Mucosa of rectum (tissue), 2 donors: Measurements from ENCODE around the gene FAM50A.

Source experiments
- H3K27ac ChIP-seq, 2 donors: one replicate each; pipeline ENCODE4 v1.7.0; 2013; ENCODE audit warnings: inconsistent platforms in 2 of 2, low read depth in 2 of 2, low read length in 2 of 2
- H3K27me3 ChIP-seq, 2 donors: one replicate each; pipeline ENCODE4 v1.7.0; 2013; ENCODE audit warnings: low read length in 2 of 2; ENCODE audit not compliant: control insufficient read depth in 2 of 2, insufficient read depth in 2 of 2
- H3K36me3 ChIP-seq, 2 donors: one replicate each; pipeline ENCODE4 v1.7.0; 2013; ENCODE audit warnings: low read length in 2 of 2; ENCODE audit not compliant: control insufficient read depth in 2 of 2, insufficient read depth in 2 of 2
- H3K4me1 ChIP-seq, 2 donors: one replicate each; pipeline ENCODE4 v1.7.0; 2013; ENCODE audit warnings: low read length in 2 of 2, mild to moderate bottlenecking in 1 of 2; ENCODE audit not compliant: control insufficient read depth in 2 of 2, insufficient read depth in 2 of 2
- H3K4me3 ChIP-seq, 2 donors: one replicate each; pipeline ENCODE4 v1.7.0; 2013; ENCODE audit warnings: low read length in 2 of 2
- H3K9ac ChIP-seq, 2 donors: one replicate each; pipeline ENCODE4 v1.7.0; 2013; ENCODE audit warnings: low read length in 2 of 2, low read depth in 1 of 2, mild to moderate bottlenecking in 1 of 2
- H3K9me3 ChIP-seq, 2 donors: one replicate each; pipeline ENCODE4 v1.7.0; 2013; ENCODE audit warnings: low read length in 2 of 2; ENCODE audit not compliant: control insufficient read depth in 2 of 2
- donor health status: healthy.
- donor health status: Normal muscosa, but diverticular disease.

Gene FAM50A

GRCh38 chrX:154412468-154412867 lies 31.5 kb upstream of the FAM50A start:
- no peaks in the 10 kb centered on the region for H3K9me3 ChIP-seq
- H3K4me3 ChIP-seq, result peak overlapping the region in 1 of 2 donors; percentile 76
- peak overlapping the region; percentile 70 to 85 for H3K9ac ChIP-seq
- peaks cover 0 to 3% of the 10 kb centered on the region in 2 donors for H3K27me3 ChIP-seq
- H3K27ac ChIP-seq, result peak overlapping the region; percentile 87 to 89
- no peaks in the 10 kb centered on the region for H3K36me3 ChIP-seq
- H3K4me1 ChIP-seq, result peaks cover 13 to 20% of the 10 kb centered on the region in 2 donors

GRCh38 chrX:154413142-154413541 lies 30.8 kb upstream of the FAM50A start:
- Histone ChIP-seq H3K36me3 (no peaks in the 10 kb centered on the region), H3K27ac (peak overlapping the region; percentile 87 to 89), H3K4me1 (peaks cover 12 to 20% of the 10 kb centered on the region in 2 donors), H3K9me3 (no peaks in the 10 kb centered on the region), H3K9ac (no peak overlapping the region), H3K4me3 (no peak overlapping the region), H3K27me3 (peaks cover 0 to 3% of the 10 kb centered on the region in 2 donors)

- Histone ChIP-seq H3K36me3 (no peaks in the 10 kb centered on the region), H3K4me3 (no peak overlapping the region), H3K9me3 (no peaks in the 10 kb centered on the region), H3K9ac (no peak overlapping the region), H3K27me3 (peaks cover 0 to 3% of the 10 kb centered on the region in 2 donors), H3K4me1 (peaks cover 6 to 8% of the 10 kb centered on the region in 2 donors), H3K27ac (no peak overlapping the region)
These were observed 26.8 kb upstream of the FAM50A start for GRCh38 chrX:154417157-154417556.

- Histone ChIP-seq H3K27me3 (no peaks in the 10 kb centered on the region), H3K9ac (no peak overlapping the region), H3K27ac (no peak overlapping the region), H3K4me1 (no peaks in the 10 kb centered on the region), H3K36me3 (no peaks in the 10 kb centered on the region), H3K4me3 (no peak overlapping the region), H3K9me3 (no peaks in the 10 kb centered on the region)
These were observed 24.8 kb upstream of the FAM50A start for GRCh38 chrX:154419189-154419588.

- no peak overlapping the region for H3K27ac ChIP-seq
- no peaks in the 10 kb centered on the region for H3K27me3 ChIP-seq
- H3K36me3 ChIP-seq, result no peaks in the 10 kb centered on the region
- H3K4me3 ChIP-seq, result no peak overlapping the region
- no peaks in the 10 kb centered on the region for H3K9me3 ChIP-seq
- no peaks in the 10 kb centered on the region for H3K4me1 ChIP-seq
- no peak overlapping the region for H3K9ac ChIP-seq
These were observed 24.1 kb upstream of the FAM50A start for GRCh38 chrX:154419688-154420401.

- Histone ChIP-seq H3K4me3 (no peak overlapping the region), H3K36me3 (no peaks in the 10 kb centered on the region), H3K27me3 (no peaks in the 10 kb centered on the region), H3K27ac (no peak overlapping the region), H3K9me3 (no peaks in the 10 kb centered on the region), H3K4me1 (no peaks in the 10 kb centered on the region), H3K9ac (no peak overlapping the region)
These were observed 23.6 kb upstream of the FAM50A start for GRCh38 chrX:154420402-154420756.

- H3K4me3 ChIP-seq, result no peak overlapping the region
- no peak overlapping the region for H3K9ac ChIP-seq
- no peak overlapping the region for H3K27ac ChIP-seq
- no peaks in the 10 kb centered on the region for H3K36me3 ChIP-seq
- H3K4me1 ChIP-seq, result peaks cover 4 to 7% of the 10 kb centered on the region in 2 donors
- H3K27me3 ChIP-seq, result no peaks in the 10 kb centered on the region
- H3K9me3 ChIP-seq, result no peaks in the 10 kb centered on the region
These were observed 16.8 kb upstream of the FAM50A start for GRCh38 chrX:154426916-154427770.

GRCh38 chrX:154428176-154429171 lies 15.5 kb upstream of the FAM50A start, which contains the start of gene ATP6AP1:
TSS of gene ATP6AP1 (plus strand) at chrX:154428677. CDS start at chrX:154428693, 16 bp downstream.
- Histone ChIP-seq H3K27me3 (no peaks in the 10 kb centered on the region), H3K9ac (peak within 1 kb of the TSS; percentile 56 to 66), H3K4me1 (peaks cover 4 to 7% of the 10 kb centered on the region in 2 donors), H3K4me3 (peak within 1 kb of the TSS; percentile 68 to 76), H3K27ac (peak within 1 kb of the TSS; percentile 75), H3K9me3 (no peaks in the 10 kb centered on the region), H3K36me3 (no peaks in the 10 kb centered on the region)

- Histone ChIP-seq H3K4me1 (peaks cover 4 to 7% of the 10 kb centered on the region in 2 donors), H3K36me3 (peaks cover under 1 to 4% of the 10 kb centered on the region in 2 donors), H3K9ac (no peak overlapping the region), H3K27me3 (no peaks in the 10 kb centered on the region), H3K27ac (no peak overlapping the region), H3K4me3 (peak overlapping the region in 1 of 2 donors; percentile 76), H3K9me3 (no peaks in the 10 kb centered on the region)
These were observed 14.2 kb upstream of the FAM50A start for GRCh38 chrX:154429711-154430110.
